K562 (cell line): Measurements from ENCODE around the gene HMOX2. TPM values are rescaled to one million over a fixed set of nuclear protein-coding genes. Genes with fewer than 3 reads are reported as not detected.
A peak's percentile ranks its signal among the peaks of the same experiment; 100 is the strongest.

Experiments used
- DIDO1 ChIP-seq: fragments of 450-650 bp; IDR thresholded peaks from 2 replicates; pipeline ENCODE4 v1.6.1; 2016; ENCODE audit warnings: low read depth, missing biosample characterization, missing genetic modification characterization
- FOXA1 ChIP-seq: fragments of 450-650 bp; IDR thresholded peaks from 2 replicates; pipeline ENCODE4 v1.6.1; 2016; ENCODE audit warnings: mild to moderate bottlenecking, borderline replicate concordance
- GTF3C2 ChIP-seq: IDR thresholded peaks from 3 replicates; pipeline ENCODE4 v1.6.1; 2011; ENCODE audit warnings: borderline replicate concordance, mild to moderate bottlenecking, moderate library complexity; ENCODE audit not compliant: insufficient read length; ENCODE audit errors: extremely low read depth
- HDAC8 ChIP-seq: fragments of 450-650 bp; IDR thresholded peaks from 2 replicates; pipeline ENCODE4 v1.6.1; 2016; ENCODE audit warnings: mild to moderate bottlenecking, missing genetic modification characterization, moderate library complexity, missing compliant biosample characterization
- JUN ChIP-seq, 2 experiments: sonication (generic) in 1 of 2; formaldehyde crosslinking in 1 of 2; IDR thresholded peaks; 2 replicates each; pipeline versions ENCODE4 v1.6.1 to v1.8.0; 2012 to 2022; ENCODE audit warnings: borderline replicate concordance in 2 of 2, mild to moderate bottlenecking in 2 of 2, improper control_type of control experiment in 1 of 2, low read depth in 1 of 2, low read length in 1 of 2, missing genetic modification reagents in 1 of 2
- JUNB ChIP-seq: fragments of 450-650 bp; formaldehyde crosslinking; conservative IDR thresholded peaks from 2 replicates; pipeline ENCODE4 v1.4.0; 2020; ENCODE audit warnings: mild to moderate bottlenecking
- LEF1 ChIP-seq: fragments of 450-650 bp; IDR thresholded peaks from 2 replicates; pipeline ENCODE4 v1.6.1; 2016; ENCODE audit warnings: mild to moderate bottlenecking
- MXI1 ChIP-seq: IDR thresholded peaks from 2 replicates; pipeline ENCODE4 v1.6.1; 2011; ENCODE audit warnings: low read depth, mild to moderate bottlenecking, improper control_type of control experiment, low read length
- PKNOX1 ChIP-seq: fragments of 450-650 bp; IDR thresholded peaks from 2 replicates; pipeline ENCODE4 v1.6.1; 2016
- RFX5 ChIP-seq: IDR thresholded peaks from 2 replicates; pipeline ENCODE4 v1.6.1; 2011; ENCODE audit warnings: low read depth, mild to moderate bottlenecking, improper control_type of control experiment, low read length
- SRF ChIP-seq, 2 experiments: fragments of 250-450, 450-650 bp in 1 of 2; sonication (Bioruptor Pico) in 1 of 2; sonication (generic) in 1 of 2; formaldehyde crosslinking; IDR thresholded peaks; 2 replicates each; pipeline versions ENCODE4 v1.5.0 to v1.5.1; 2020 to 2022; ENCODE audit warnings: mild to moderate bottlenecking in 1 of 2, missing genetic modification reagents in 1 of 2
- TCFL5 ChIP-seq: fragments of 250-450 bp; sonication (Bioruptor Pico); conservative IDR thresholded peaks from 2 replicates; pipeline ENCODE4 v1.6.1; 2021; ENCODE audit warnings: mild to moderate bottlenecking, moderate library complexity, matching md5 sums
- TRIM25 ChIP-seq: fragments of 450-650 bp; IDR thresholded peaks from 2 replicates; pipeline ENCODE4 v1.7.0; 2016; ENCODE audit warnings: borderline replicate concordance
- ZBTB1 ChIP-seq: sonication (generic); formaldehyde crosslinking; IDR thresholded peaks from 2 replicates; pipeline ENCODE4 v1.8.1; 2023; ENCODE audit warnings: missing genetic modification reagents, low read depth, mild to moderate bottlenecking, borderline replicate concordance
- ZC3H4 ChIP-seq: sonication (generic); formaldehyde crosslinking; IDR thresholded peaks from 2 replicates; pipeline ENCODE4 v1.9.0; 2021; ENCODE audit warnings: missing genetic modification reagents, borderline replicate concordance
- ZHX1 ChIP-seq: fragments of 150-350 bp; conservative IDR thresholded peaks from 2 replicates; pipeline ENCODE4 v1.6.1; 2014; ENCODE audit warnings: low read length
- polyA plus RNA-seq, 8 experiments: library from polyadenylated mRNA; depleted of rRNA in 4 of 8; stranded (reverse) in 5 of 8; unstranded in 3 of 8; fragments of >200 nt; fragmentation: Nextera tagmentation in 2 of 8; fragmentation: Illumina TruSeq in 1 of 8; extraction: Ambion mirVana in 2 of 8; extraction: Trizol in 1 of 8; gene quantifications; 2 replicates each; pipeline versions ENCODE4 v1.2.1 to v1.2.3, GENCODE V29; 2011 to 2014; ENCODE audit warnings: inconsistent platforms in 1 of 8, missing spikeins in 1 of 8
- total RNA-seq, 7 experiments: library from RNA; depleted of rRNA in 6 of 7; stranded (reverse); fragments of >200 nt in 6 of 7; fragmentation: Illumina TruSeq in 2 of 7; extraction: Trizol in 2 of 7; gene quantifications; 2 replicates each; pipeline versions ENCODE4 v1.2.1 to v1.2.3, GENCODE V29; 2011 to 2021; ENCODE audit warnings: low replicate concordance in 1 of 7

The HMOX2 gene
- total and polyA plus RNA-seq, 9 of the 15 experiments (the other 6 are each of a cell fraction or from before 2014, with no cell fraction given): 26.8 to 87.4 (median 57.4) TPM

- no peak for TF ChIP-seq ZHX1
- TF ChIP-seq JUNB (CRISPR knock-in tag): no peak
- TF ChIP-seq PKNOX1: peak; percentile 78
- peak; percentile 77; the same call in 1 of the 2 replicates for TF ChIP-seq MXI1
- no peak for TF ChIP-seq TCFL5
- 0 out of 2 replicates have a peak, but pooled peaks have one; percentile 39 for TF ChIP-seq JUN (IDR thresholded peaks at IDR 0.05; ENCODE audit: borderline replicate concordance, low read depth, low read length)
- no peak for TF ChIP-seq JUN (CRISPR knock-in tag; IDR thresholded peaks at IDR 0.05; ENCODE audit: borderline replicate concordance)
- no peak for TF ChIP-seq TRIM25
- TF ChIP-seq FOXA1: no peak
- no peak for TF ChIP-seq ZBTB1 (CRISPR knock-in tag)
- no peak for TF ChIP-seq DIDO1
- no peak; a peak in 1 of 4 replicates for TF ChIP-seq SRF (CRISPR knock-in tag; IDR thresholded peaks at IDR 0.05)
- TF ChIP-seq ZC3H4 (CRISPR knock-in tag): no peak
- no peak for TF ChIP-seq RFX5
- peak; percentile 66; the same call in 1 of the 2 replicates for TF ChIP-seq LEF1
- TF ChIP-seq GTF3C2: no peak
- no peak for TF ChIP-seq HDAC8 (tag)
Measured at GRCh38 chr16:4433914-4434787, 42.0 kb upstream of the HMOX2 start (continued).
